ENCODE measurements around the gene DZANK1.
"Not testable (repeated sequence)": the region's sequence is repeated elsewhere in the genome, so short reads cannot be mapped to it uniquely, and the experiment has no call there.

Gene DZANK1
- 1.1 to 6.9 (median 4.6) reads per million in 18 experiments for total RNA-seq

- DNase-seq, result peak; percentile 96 to 97
Measured at GRCh38 chr20:18466894-18467730, at the start of gene DZANK1, which contains the start of gene POLR3F. Gene DZANK1, minus strand, starts transcription at chr20:18467030. Its CDS starts 1,672 bp downstream, at chr20:18465358. Gene POLR3F, plus strand, starts transcription at chr20:18467390. Its CDS starts 117 bp downstream, at chr20:18467507.

GRCh38 chr20:18515973-18516372 is 49.1 kb upstream of the DZANK1 start:
- DNase-seq, result no peak

GRCh38 chr20:18514127-18514526 is 47.3 kb upstream of the DZANK1 start:
- no peak for DNase-seq

GRCh38 chr20:18513208-18513607 is 46.4 kb upstream of the DZANK1 start:
- DNase-seq, result no peak

- peak; percentile 40 to 65 for DNase-seq
Measured at GRCh38 chr20:18511571-18511970, 44.7 kb upstream of the DZANK1 start.

GRCh38 chr20:18507218-18508191 is 40.7 kb upstream of the DZANK1 start, which contains the start of gene SEC23B:
Gene SEC23B, plus strand, starts transcription at chr20:18507940. Its CDS starts 2,896 bp downstream, at chr20:18510836.
- peak; percentile 96 to 97 for DNase-seq

GRCh38 chr20:18506744-18507143 is 39.9 kb upstream of the DZANK1 start:
- no peak for DNase-seq

GRCh38 chr20:18504479-18505060 is 37.7 kb upstream of the DZANK1 start:
- DNase-seq, result peak in 1 of 2 donors; percentile 24

GRCh38 chr20:18501672-18502071 is 34.8 kb upstream of the DZANK1 start:
- not testable (repeated sequence) for DNase-seq

GRCh38 chr20:18497603-18498002 is 30.8 kb upstream of the DZANK1 start:
- DNase-seq, result no peak

- DNase-seq, result peak; percentile 79 to 87
Measured at GRCh38 chr20:18496740-18497592, 30.1 kb upstream of the DZANK1 start, which contains the start of gene RBBP9. Gene RBBP9, minus strand, starts transcription at chr20:18497225. Its CDS starts 58 bp downstream, at chr20:18497167.

GRCh38 chr20:18496042-18496441 is 29.2 kb upstream of the DZANK1 start:
- DNase-seq, result no peak

- no peak for DNase-seq
Measured at GRCh38 chr20:18488301-18488700, 21.5 kb upstream of the DZANK1 start.

- no peak for DNase-seq
Measured at GRCh38 chr20:18481596-18481995, 14.8 kb upstream of the DZANK1 start.

- no peak for DNase-seq
Measured at GRCh38 chr20:18477821-18478220, 11.0 kb upstream of the DZANK1 start.

- no peak for DNase-seq
Measured at GRCh38 chr20:18477218-18477617, 10.4 kb upstream of the DZANK1 start.

- DNase-seq, result no peak
Measured at GRCh38 chr20:18466574-18466893, 296 bp downstream of the DZANK1 start.

GRCh38 chr20:18465536-18466200 is 1.2 kb downstream of the DZANK1 start:
- DNase-seq, result no peak

- DNase-seq, result no peak
Measured at GRCh38 chr20:18456600-18456999, 10.2 kb downstream of the DZANK1 start.

- DNase-seq, result no peak
Measured at GRCh38 chr20:18443886-18444285, 22.9 kb downstream of the DZANK1 start.

- no peak for DNase-seq
Measured at GRCh38 chr20:18440403-18440802, 26.4 kb downstream of the DZANK1 start.

Data from inflammatory macrophage (primary cell).